H54 (cell line): ENCODE measurements around the gene FAM241A.
"Not testable (repeated sequence)": the region's sequence is repeated elsewhere in the genome, so short reads cannot be mapped to it uniquely, and the experiment has no call there.

ENCODE experiments used
- DNase-seq: peaks from one replicate; pipeline ENCODE4 v3.0.0; 2011; ENCODE audit warnings: low spot score, mixed read lengths; ENCODE audit not compliant: insufficient read length
- FAIRE-seq: peaks from 3 replicates; lab custom pipeline; 2011; peaks lifted over from hg19 to GRCh38; lab: Jason Lieb, UNC
- POLR2A ChIP-seq: IDR thresholded peaks from 2 replicates; pipeline ENCODE4 v1.6.1; 2011; ENCODE audit warnings: low read depth, mild to moderate bottlenecking, low read length

FAM241A gene

GRCh38 chr4:112199041-112199440, 53.8 kb downstream of the FAM241A start:
- FAIRE-seq (no peak), DNase-seq (no peak)
- no peak for TF ChIP-seq POLR2A

GRCh38 chr4:112201915-112202505, 56.8 kb downstream of the FAM241A start:
- no peak for FAIRE-seq

GRCh38 chr4:112203593-112203992, 58.3 kb downstream of the FAM241A start:
- FAIRE-seq = no peak
- TF ChIP-seq POLR2A = no peak
- DNase-seq = no peak

More at GRCh38 chr4:112201915-112202505, 56.8 kb downstream of the FAM241A start:
- no peak for TF ChIP-seq POLR2A
- no peak for DNase-seq

- DNase-seq (no peak), FAIRE-seq (no peak)
Measured at GRCh38 chr4:112206431-112206830, 61.2 kb downstream of the FAM241A start.

GRCh38 chr4:112208137-112209095, 63.2 kb downstream of the FAM241A start:
- not testable (repeated sequence) for DNase-seq, FAIRE-seq

More at GRCh38 chr4:112206431-112206830, 61.2 kb downstream of the FAM241A start:
- no peak for TF ChIP-seq POLR2A

GRCh38 chr4:112210777-112211176, 65.5 kb downstream of the FAM241A start:
- no peak for DNase-seq
- no peak for TF ChIP-seq POLR2A
- FAIRE-seq = no peak

GRCh38 chr4:112213091-112213490, 67.8 kb downstream of the FAM241A start:
- no peak for FAIRE-seq
- no peak for TF ChIP-seq POLR2A
- no peak for DNase-seq

- FAIRE-seq (no peak), DNase-seq (no peak)
- TF ChIP-seq POLR2A = no peak
Measured at GRCh38 chr4:112213856-112214255, 68.6 kb downstream of the FAM241A start.

- FAIRE-seq (no peak), DNase-seq (no peak)
- TF ChIP-seq POLR2A = no peak
Measured at GRCh38 chr4:112214390-112215264, 69.4 kb downstream of the FAM241A start.

GRCh38 chr4:112219826-112220366, 74.6 kb downstream of the FAM241A start:
- FAIRE-seq (no peak), DNase-seq (no peak)
- no peak for TF ChIP-seq POLR2A

- FAIRE-seq = no peak
- DNase-seq = no peak
Measured at GRCh38 chr4:112222219-112222955, 77.1 kb downstream of the FAM241A start.

GRCh38 chr4:112225157-112225556, 79.9 kb downstream of the FAM241A start:
- DNase-seq = no peak
- peak; percentile 6 for FAIRE-seq
- no peak for TF ChIP-seq POLR2A

More at GRCh38 chr4:112222219-112222955, 77.1 kb downstream of the FAM241A start:
- TF ChIP-seq POLR2A = no peak
